Glomerular endothelial cell (primary cell): Measurements from ENCODE around the gene IGF1R. TPM values are rescaled to one million over a fixed set of nuclear protein-coding genes. Genes with fewer than 3 reads are reported as not detected.
"Not testable (repeated sequence)": the region's sequence is repeated elsewhere in the genome, so short reads cannot be mapped to it uniquely, and the experiment has no call there.

Source experiments
- DNase-seq: peaks from one replicate; pipeline ENCODE4 v3.0.0-alpha.2; 2011; ENCODE audit warnings: low read depth, low spot score; ENCODE audit errors: extremely low read depth
- total RNA-seq: library from RNA; depleted of rRNA; stranded (reverse); fragments of >200 nt; gene quantifications from 2 replicates; pipeline ENCODE4 v1.2.3, GENCODE V29; 2015

The IGF1R gene
- total RNA-seq, 1 donor from 2014 or later = 57.9 TPM

GRCh38 chr15:98953000-98953787 is 304.9 kb downstream of the IGF1R start:
- DNase-seq = no peak

- DNase-seq = no peak
Observed at GRCh38 chr15:98953968-98954367, 305.6 kb downstream of the IGF1R start.

- DNase-seq = no peak
Observed at GRCh38 chr15:98954411-98954810, 306.1 kb downstream of the IGF1R start.

- DNase-seq = no peak
Observed at GRCh38 chr15:98955331-98955730, 307.0 kb downstream of the IGF1R start.

GRCh38 chr15:98955961-98956723 is 307.8 kb downstream of the IGF1R start:
- no peak for DNase-seq

GRCh38 chr15:98956796-98957553 is 308.6 kb downstream of the IGF1R start:
- no peak for DNase-seq

- DNase-seq = no peak
Observed at GRCh38 chr15:98957655-98958054, 309.3 kb downstream of the IGF1R start.

- no peak for DNase-seq
Observed at GRCh38 chr15:98958076-98958475, 309.7 kb downstream of the IGF1R start.

GRCh38 chr15:98958918-98959639 is 310.7 kb downstream of the IGF1R start:
- DNase-seq = no peak

- DNase-seq = no peak
Observed at GRCh38 chr15:98959640-98960007, 311.3 kb downstream of the IGF1R start.

GRCh38 chr15:98960555-98961050 is 312.3 kb downstream of the IGF1R start:
- no peak for DNase-seq

- DNase-seq = no peak
Observed at GRCh38 chr15:98963444-98963843, 315.1 kb downstream of the IGF1R start.

- DNase-seq = no peak
Observed at GRCh38 chr15:98964466-98965133, 316.3 kb downstream of the IGF1R start.

GRCh38 chr15:98965134-98965491 is 316.8 kb downstream of the IGF1R start:
- DNase-seq = not testable (repeated sequence)

- no peak for DNase-seq
Observed at GRCh38 chr15:98965597-98965996, 317.3 kb downstream of the IGF1R start.

- no peak for DNase-seq
Observed at GRCh38 chr15:98966091-98966787, 317.9 kb downstream of the IGF1R start.

- DNase-seq = no peak
Observed at GRCh38 chr15:98967096-98967495, 318.8 kb downstream of the IGF1R start.

- no peak for DNase-seq
Observed at GRCh38 chr15:98967916-98968315, 319.6 kb downstream of the IGF1R start.

- no peak for DNase-seq
Observed at GRCh38 chr15:98968576-98968975, 320.2 kb downstream of the IGF1R start.
